Measurements from ENCODE around the gene AGAP2. TPM values are rescaled to one million over a fixed set of nuclear protein-coding genes. Genes with fewer than 3 reads are reported as not detected.

AGAP2 gene
- total and polyA plus RNA-seq, 2 of the 8 experiments (the other 6 are each of a cell fraction or from before 2014, with no cell fraction given): 1.5 TPM

- Histone ChIP-seq H3K56ac (replicated peaks; ENCODE audit: insufficient read length, low read depth, low read length) (no peak overlapping the region), H3K36me3 (ENCODE audit: control insufficient read depth in 2 of 4, insufficient read depth in 4 of 4, low read length in 3 of 4) (peaks cover 0 to 6% (median 0%) of the 10 kb centered on the region in 4 experiments; a peak in 1 of 8 replicates), H2BK12ac (ENCODE audit: low read depth, low read length) (no peak overlapping the region), H3K9ac (replicated peaks in 1 of 4; ENCODE audit: extremely low read depth in 1 of 4, low read depth in 3 of 4, low read length in 3 of 4) (no peak overlapping the region), H2AK5ac (ENCODE audit: low read depth, low read length) (no peak overlapping the region), H2AFZ (ENCODE audit: low read length) (no peak overlapping the region), H3K27me3 (replicated peaks in 1 of 4; ENCODE audit: control insufficient read depth in 3 of 4, extremely low read depth in 1 of 4, insufficient read depth in 3 of 4, low read length in 3 of 4) (peaks cover 44 to 74% (median 69%) of the 10 kb centered on the region in 4 experiments), H3K9me3 (ENCODE audit: insufficient read depth in 2 of 2, low read depth in 1 of 2, low read length in 1 of 2) (no peaks in the 10 kb centered on the region; a peak in 1 of 4 replicates), H3K18ac (ENCODE audit: extremely low read depth, low read length) (no peak overlapping the region; the same call in 1 of the 2 replicates), H2BK15ac (ENCODE audit: low read length) (0 out of 2 replicates have a peak overlapping the region, but pooled peaks have one; percentile 48), H3K14ac (ENCODE audit: insufficient read length) (no peak overlapping the region), H2BK120ac (replicated peaks; ENCODE audit: low read depth, low read length) (no peak overlapping the region), H3K4me1 (replicated peaks in 1 of 4; ENCODE audit: control insufficient read depth in 3 of 4, insufficient read depth in 4 of 4, low read length in 3 of 4) (peaks cover 6 to 29% (median 12%) of the 10 kb centered on the region in 4 experiments; a peak in 6 of 7 replicates), H3K23ac (ENCODE audit: insufficient read length) (no peak overlapping the region), H4K20me1 (replicated peaks in 1 of 2; ENCODE audit: control insufficient read depth in 1 of 2, insufficient read depth in 2 of 2, low read length in 2 of 2) (peaks cover 0 to 17% of the 10 kb centered on the region in 2 experiments), H3K79me2 (ENCODE audit: control insufficient read depth in 1 of 2, insufficient read depth in 2 of 2, low read length in 2 of 2) (no peaks in the 10 kb centered on the region), H2BK20ac (ENCODE audit: low read length) (no peak overlapping the region), H3K4ac (replicated peaks; ENCODE audit: insufficient read length, low read depth, low read length) (no peak overlapping the region), H3K4me3 (ENCODE audit: extremely low read depth in 1 of 4, insufficient read depth in 2 of 4, low read depth in 3 of 4, low read length in 4 of 4) (peak overlapping the region in 2 of 4 experiments; percentile 13 to 76; a peak in 2 of 8 replicates), H3K79me1 (ENCODE audit: low read depth, low read length) (no peaks in the 10 kb centered on the region), H4K8ac (ENCODE audit: extremely low read depth, insufficient read depth, low read length) (no peak overlapping the region), H4K91ac (replicated peaks; ENCODE audit: insufficient read length, low read length) (no peak overlapping the region), H2BK5ac (ENCODE audit: low read depth, low read length) (no peak overlapping the region), H3K27ac (ENCODE audit: low read depth, low read length) (no peak overlapping the region), H4K5ac (ENCODE audit: insufficient read length, low read depth, low read length) (no peak overlapping the region), H3K4me2 (ENCODE audit: insufficient read depth in 1 of 2, low read depth in 2 of 2, low read length in 2 of 2) (peak overlapping the region; percentile 79 to 93), H3K23me2 (ENCODE audit: low read depth, low read length) (peaks cover 2% of the 10 kb centered on the region; the same call in 1 of the 2 replicates)
- ChIA-PET POLR2A (ENCODE audit: partially characterized antibody) (interaction anchor here (0.7 to 5.2 kb wide), 7 partner anchors 11 to 130 kb away, joined by 3 to 59 read pairs (median 8); partner anchors contain the start of genes CDK4 and OS9), CTCF (ENCODE audit: partially characterized antibody) (interaction anchor here (0.6 to 11.2 kb wide), 6 partner anchors 16 to 265 kb away, joined by 3 to 149 read pairs (median 4); no protein-coding TSS in a partner anchor)
- TF ChIP-seq SUZ12 (IDR thresholded peaks at IDR 0.05; ENCODE audit: low read length) (peak; percentile 55; the same call in 1 of the 2 replicates), GTF2F1 (IDR thresholded peaks at IDR 0.05; ENCODE audit: borderline replicate concordance, low read depth, low read length) (no peak)
- FAIRE-seq (no peak), DNase-seq (ENCODE audit: low read depth in 1 of 2, low spot score in 2 of 2) (no peak)
- 24% methylated on average over 7 of the region's 7 CpGs; no CpG with 5 or more reads in 1 of the 2 experiments for WGBS, 2 experiments (ENCODE audit: extremely low coverage in 1 of 2, insufficient coverage in 1 of 2, insufficient read length in 1 of 2, insufficient replicate concordance in 2 of 2, low coverage in 1 of 2, low lambda C conversion rate in 2 of 2, missing lambda C conversion rate in 1 of 2)
These were observed 845 bp upstream of the AGAP2 start for GRCh38 chr12:57739387-57739786.
